ENCODE results near the gene GUK1.

The GUK1 gene

GRCh38 chr1:228157729-228158126, 17.6 kb downstream of the GUK1 start:
- H3K27ac ChIP-seq = no peak overlapping the region
- TF ChIP-seq ZFX (IDR thresholded peaks at IDR 0.05) = no peak
- TF ChIP-seq CTCF (conservative IDR thresholded peaks at IDR 0.05) = no peak

GRCh38 chr1:228158151-228159007, 18.3 kb downstream of the GUK1 start:
- H3K27ac ChIP-seq = no peak overlapping the region
- TF ChIP-seq CTCF (conservative IDR thresholded peaks at IDR 0.05) (no peak), ZFX (IDR thresholded peaks at IDR 0.05) (no peak)

- TF ChIP-seq ZFX (IDR thresholded peaks at IDR 0.05) (no peak), CTCF (conservative IDR thresholded peaks at IDR 0.05) (no peak)
- no peak overlapping the region for H3K27ac ChIP-seq
Measured at GRCh38 chr1:228159008-228159665, 19.1 kb downstream of the GUK1 start.

GRCh38 chr1:228160201-228160761, 20.2 kb downstream of the GUK1 start:
- no peak overlapping the region for H3K27ac ChIP-seq

GRCh38 chr1:228161362-228161761, 21.3 kb downstream of the GUK1 start:
- no peak overlapping the region for H3K27ac ChIP-seq

More at GRCh38 chr1:228160201-228160761, 20.2 kb downstream of the GUK1 start:
- no peak for TF ChIP-seq CTCF (conservative IDR thresholded peaks at IDR 0.05)
- TF ChIP-seq ZFX (IDR thresholded peaks at IDR 0.05) = no peak

GRCh38 chr1:228161866-228162265, 21.8 kb downstream of the GUK1 start:
- TF ChIP-seq CTCF (conservative IDR thresholded peaks at IDR 0.05) (no peak), ZFX (IDR thresholded peaks at IDR 0.05) (no peak)
- H3K27ac ChIP-seq = no peak overlapping the region

More at GRCh38 chr1:228161362-228161761, 21.3 kb downstream of the GUK1 start:
- TF ChIP-seq CTCF (conservative IDR thresholded peaks at IDR 0.05) (no peak), ZFX (IDR thresholded peaks at IDR 0.05) (no peak)
